HepG2 (cell line): ENCODE data around the gene BOD1.

ENCODE experiments used
- DBP ChIP-seq: sonication (generic); formaldehyde crosslinking; IDR thresholded peaks from 2 replicates; pipeline ENCODE4 v1.4.0; 2020; ENCODE audit warnings: missing genetic modification reagents; ENCODE audit errors: not compliant biosample characterization
- FIP1L1 ChIP-seq: fragments of 200-400 bp; formaldehyde crosslinking; IDR thresholded peaks from 2 replicates; pipeline ENCODE4 v1.6.1; 2018; ENCODE audit warnings: low read depth, mild to moderate bottlenecking, low read length, moderate library complexity, borderline replicate concordance; ENCODE audit not compliant: insufficient read depth
- PAWR ChIP-seq: sonication (generic); formaldehyde crosslinking; IDR thresholded peaks from 2 replicates; pipeline ENCODE4 v1.4.0; 2020; ENCODE audit warnings: missing genetic modification reagents, mild to moderate bottlenecking, borderline replicate concordance
- TBX2 ChIP-seq: sonication (generic); formaldehyde crosslinking; IDR thresholded peaks from 2 replicates; pipeline ENCODE4 v1.5.0; 2020; ENCODE audit warnings: missing genetic modification reagents, mild to moderate bottlenecking, borderline replicate concordance
- ZNF232 ChIP-seq: sonication (generic); formaldehyde crosslinking; IDR thresholded peaks from 2 replicates; pipeline ENCODE4 v1.4.0; 2020; ENCODE audit warnings: missing genetic modification reagents, borderline replicate concordance
- ZNF3 ChIP-seq: IDR thresholded peaks from 2 replicates; pipeline ENCODE4 v1.7.0; 2017; ENCODE audit warnings: inconsistent platforms

DNA sequence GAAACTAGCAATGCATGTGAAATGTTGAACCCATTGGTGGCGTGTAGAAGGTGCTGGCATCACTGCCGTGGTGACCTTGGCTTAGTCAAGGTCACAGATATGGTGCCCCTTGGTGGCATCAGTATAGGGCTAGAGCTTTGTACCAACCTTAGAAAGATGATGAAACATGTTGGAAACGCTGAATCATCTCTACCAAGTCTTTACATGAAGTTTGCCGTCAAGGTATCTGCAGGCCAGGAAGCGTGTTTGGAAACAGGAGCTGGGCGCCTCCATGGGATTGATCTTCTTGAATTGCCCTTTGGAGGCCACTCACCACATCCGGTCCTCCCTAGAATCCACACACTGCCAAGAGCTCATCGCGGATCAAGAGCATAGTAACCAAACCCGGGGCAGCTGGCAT is 16.9 kb upstream of the BOD1 start:
- TF ChIP-seq PAWR, result no peak
- no peak for TF ChIP-seq DBP (CRISPR knock-in tag)
- TF ChIP-seq TBX2, result no peak
- TF ChIP-seq ZNF232 (CRISPR knock-in tag), result no peak
- no peak for TF ChIP-seq ZNF3 (CRISPR knock-in tag)
- TF ChIP-seq FIP1L1, result no peak
